Measurements from ENCODE around the gene BCL11B.

BCL11B gene

GRCh38 chr14:99155173-99156089 is 116.6 kb downstream of the BCL11B start:
- DNase-seq: no peak

- no peak for DNase-seq
These were observed 121.8 kb downstream of the BCL11B start for GRCh38 chr14:99150236-99150635.

GRCh38 chr14:99148861-99149610 is 123.0 kb downstream of the BCL11B start:
- DNase-seq: no peak

- DNase-seq: no peak
These were observed 123.9 kb downstream of the BCL11B start for GRCh38 chr14:99148131-99148530.

DNA sequence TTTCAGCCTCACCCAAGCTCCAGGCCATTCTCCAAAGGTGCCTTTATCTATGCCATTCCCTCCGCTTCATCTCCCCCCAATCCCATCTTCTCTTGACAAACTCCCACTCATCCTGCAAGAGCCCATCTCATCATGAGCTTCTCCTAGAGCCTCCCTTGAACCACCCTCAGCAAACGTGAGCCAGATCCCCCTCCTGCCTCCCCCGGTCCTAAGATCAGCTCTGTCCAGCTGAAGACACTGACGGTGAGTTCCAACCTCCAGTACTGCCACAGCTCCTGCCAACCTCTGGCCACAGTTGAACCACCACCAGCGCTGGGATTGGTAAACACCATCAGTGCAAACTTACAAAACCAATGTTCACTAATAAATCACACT is 124.6 kb downstream of the BCL11B start:
- DNase-seq: no peak

- DNase-seq: no peak
These were observed 125.2 kb downstream of the BCL11B start for GRCh38 chr14:99146616-99147365.

DNA sequence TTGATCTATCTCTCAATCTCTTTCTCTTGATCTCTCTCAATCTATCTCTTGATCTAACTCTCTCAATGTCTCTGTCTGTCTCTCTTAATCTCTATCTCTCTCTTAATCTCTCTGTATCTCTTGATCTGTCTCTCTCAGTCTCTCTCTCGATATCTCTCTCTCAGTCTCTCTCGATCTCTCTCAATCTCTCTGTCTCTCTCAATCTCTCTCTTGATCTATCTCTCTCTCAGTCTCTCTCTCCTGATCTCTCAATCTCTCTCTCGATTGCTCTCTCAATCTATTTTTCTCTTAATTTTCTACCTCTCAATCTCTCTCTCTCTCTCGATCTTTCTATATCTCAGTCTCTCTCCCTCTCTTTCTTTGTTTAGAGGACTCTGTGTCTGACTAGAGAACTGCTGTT is 126.7 kb downstream of the BCL11B start:
- DNase-seq: no peak

DNA sequence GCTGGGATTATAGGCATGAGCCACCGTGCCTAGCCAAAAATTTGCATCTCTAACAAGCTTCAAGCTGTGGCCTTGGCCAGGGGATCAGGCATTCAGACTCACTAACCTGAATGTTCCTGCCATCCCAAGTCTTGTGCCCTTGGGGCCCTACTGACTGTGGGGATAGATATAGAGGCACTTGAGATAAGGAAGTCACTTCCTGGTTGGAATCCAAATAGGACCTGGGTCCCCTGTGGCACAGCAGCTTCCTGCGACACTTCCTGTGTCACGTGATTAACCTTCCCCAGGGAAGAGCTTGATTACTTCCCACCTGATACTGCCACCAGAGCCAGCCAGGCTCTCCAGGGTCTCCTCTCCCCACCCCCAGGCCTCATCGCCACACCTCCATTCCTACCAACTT is 128.2 kb downstream of the BCL11B start:
- no peak for DNase-seq

GRCh38 chr14:99143126-99143525 is 128.9 kb downstream of the BCL11B start:
- no peak for DNase-seq

DNA sequence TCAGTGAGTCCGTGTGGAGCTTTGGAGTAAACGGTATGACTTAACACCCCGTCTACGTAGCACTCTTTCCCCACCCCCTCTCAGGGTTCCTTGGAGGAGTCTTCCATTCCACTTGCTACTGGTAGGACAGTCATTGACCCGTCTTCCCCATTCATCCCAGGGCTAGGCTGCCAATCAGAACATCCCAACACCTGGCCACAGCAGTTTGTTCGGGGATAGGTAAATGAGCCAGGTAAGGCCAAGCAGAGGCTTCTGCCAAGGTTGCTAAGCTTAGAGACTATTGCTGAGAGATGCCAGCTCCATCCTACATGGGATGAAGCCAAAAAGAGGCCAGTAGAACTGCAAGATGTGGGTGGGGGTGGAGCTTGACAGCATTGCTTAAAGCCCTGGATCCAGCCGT is 130.8 kb downstream of the BCL11B start:
- no peak for DNase-seq

DNA sequence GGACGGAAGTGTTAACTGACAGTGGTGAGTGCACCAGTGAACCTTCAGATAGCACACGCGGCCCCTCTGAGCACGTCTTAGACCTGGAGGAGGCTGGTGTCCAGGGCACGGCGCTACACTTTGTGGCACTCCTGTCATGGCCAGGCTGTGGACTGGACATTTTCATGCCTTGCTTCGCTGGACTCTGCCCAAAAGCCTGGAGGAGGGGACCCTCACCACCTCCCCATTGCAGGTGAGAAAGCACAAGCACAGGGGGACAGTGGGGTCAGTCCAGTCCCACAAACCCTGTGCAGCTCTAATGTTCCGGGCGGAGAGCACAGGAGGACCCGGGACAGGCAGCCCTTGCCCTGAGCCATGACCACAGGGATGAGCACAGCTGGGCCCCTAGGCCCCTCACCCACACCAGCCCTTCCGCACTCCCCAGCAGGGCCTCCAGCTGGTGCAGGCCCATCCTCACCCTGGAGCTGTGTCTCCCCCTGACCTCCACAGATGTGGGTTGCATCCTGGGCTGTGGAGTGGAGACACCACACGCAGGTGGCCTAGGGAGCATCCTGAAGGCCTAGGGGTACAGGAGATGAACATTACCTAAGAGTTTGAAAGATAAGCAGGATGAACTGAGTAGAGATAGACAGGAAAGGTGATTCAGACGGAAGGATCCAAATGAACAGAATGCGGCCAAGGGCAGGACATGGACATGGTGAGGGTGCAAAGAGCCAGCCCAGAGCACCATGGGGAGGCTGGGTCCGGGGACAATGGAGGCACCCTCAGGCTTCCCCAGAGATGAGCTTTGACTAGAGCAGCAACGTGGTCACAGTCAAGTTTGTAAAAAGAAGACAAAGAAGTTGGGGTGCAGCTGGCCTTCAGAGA is 132.8 kb downstream of the BCL11B start:
- no peak for DNase-seq

GRCh38 chr14:99137913-99138571 is 134.0 kb downstream of the BCL11B start:
- no peak for DNase-seq

DNA sequence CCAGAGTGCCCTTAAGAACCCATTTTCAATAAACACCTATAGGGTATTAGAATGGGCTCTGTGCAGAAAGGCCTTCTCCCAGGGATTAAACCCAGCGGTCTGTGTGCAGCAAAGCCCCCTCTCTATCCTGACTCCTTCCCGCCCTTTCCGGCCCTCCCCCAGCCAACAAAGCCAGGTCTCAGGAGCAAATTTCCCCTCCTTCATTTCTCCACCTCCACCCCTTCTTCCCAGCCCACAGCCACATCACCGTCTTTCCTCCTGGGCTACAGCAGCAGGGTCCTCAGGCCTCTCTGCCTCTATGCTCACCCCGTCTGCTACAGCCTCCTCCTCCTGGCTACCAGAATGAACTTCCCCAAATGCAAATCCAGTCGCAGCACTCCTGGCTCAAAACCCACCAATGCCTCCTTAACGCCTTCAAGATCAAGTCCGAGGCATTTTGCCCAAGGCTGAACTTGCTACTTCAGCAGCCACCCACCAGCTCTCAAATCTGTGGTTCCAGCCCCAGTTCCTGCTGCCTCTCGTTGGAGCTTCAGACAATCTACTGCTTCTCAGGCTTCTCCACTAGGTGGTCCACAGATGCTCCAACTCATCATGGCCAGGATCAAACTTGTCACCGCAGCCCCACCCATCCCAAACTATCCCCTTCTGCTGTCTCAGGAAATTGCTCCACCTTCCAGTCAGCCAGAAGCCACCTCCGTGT is 134.8 kb downstream of the BCL11B start:
- no peak for DNase-seq

- DNase-seq: no peak
These were observed 135.6 kb downstream of the BCL11B start for GRCh38 chr14:99136401-99136800.

DNA sequence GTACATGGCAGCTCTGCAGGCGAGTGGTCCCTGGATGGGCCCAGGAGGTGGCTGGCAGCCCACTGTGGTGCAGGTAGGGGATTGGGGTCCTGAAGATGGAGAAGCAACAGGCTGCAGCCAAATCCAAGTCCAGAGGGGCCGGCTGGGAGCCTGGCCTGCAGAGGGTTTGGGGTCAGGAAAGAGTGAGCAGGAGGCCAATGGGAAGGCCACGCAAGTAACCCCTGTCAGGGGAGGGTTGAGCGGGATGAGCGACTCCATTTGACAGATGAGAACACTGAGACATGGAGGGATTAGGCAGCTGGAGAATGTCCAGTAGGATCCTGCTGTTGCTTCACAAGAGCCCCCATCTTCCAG is 136.0 kb downstream of the BCL11B start:
- no peak for DNase-seq

GRCh38 chr14:99134516-99135046 is 137.4 kb downstream of the BCL11B start:
- DNase-seq: no peak

- no peak for DNase-seq
These were observed 138.1 kb downstream of the BCL11B start for GRCh38 chr14:99133636-99134515.

DNA sequence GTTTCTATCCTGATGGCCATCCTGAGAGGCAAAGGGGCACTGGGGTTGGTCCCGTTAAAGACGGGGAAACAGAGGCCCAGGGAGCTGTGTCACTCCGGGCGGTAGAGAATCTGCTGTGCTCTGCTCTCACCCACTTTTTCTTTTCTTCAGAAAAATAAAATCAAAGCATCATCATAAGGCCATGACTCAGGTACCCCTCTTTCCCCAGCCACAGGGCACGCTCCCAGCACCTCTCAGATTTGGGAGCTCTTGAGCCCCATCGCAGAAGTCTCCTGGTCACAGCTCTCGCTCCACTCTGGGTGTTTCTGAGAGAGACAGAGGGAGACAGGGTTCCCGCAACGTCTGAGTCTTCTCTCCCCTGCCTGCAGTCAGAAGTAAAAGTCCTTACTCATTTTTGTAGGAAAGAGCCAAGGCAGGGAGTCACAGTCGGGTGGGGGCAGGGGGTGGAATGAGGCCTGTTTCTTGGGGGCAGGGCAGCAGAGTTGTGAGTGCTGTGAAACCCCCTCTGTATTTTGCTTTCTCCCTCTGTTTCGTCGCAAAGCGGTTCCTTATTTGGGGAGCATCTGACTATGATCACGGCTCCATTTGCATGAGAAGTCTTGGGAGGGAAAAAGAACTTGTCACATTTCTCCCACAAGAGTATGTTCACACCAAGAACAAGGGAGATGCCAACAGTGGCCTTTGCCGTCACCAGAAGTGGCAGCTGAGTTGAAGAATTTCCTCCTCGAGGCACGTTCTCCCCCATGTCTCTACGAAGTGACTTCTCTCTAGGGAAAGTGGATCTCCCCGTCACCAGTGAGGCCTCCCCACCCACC is 139.0 kb downstream of the BCL11B start:
- DNase-seq: no peak

GRCh38 chr14:99131632-99132271 is 140.2 kb downstream of the BCL11B start:
- no peak for DNase-seq
